Measurements from ENCODE around the gene SMARCD1. TPM values are rescaled to one million over a fixed set of nuclear protein-coding genes. Genes with fewer than 3 reads are reported as not detected.

SMARCD1 gene
- total and polyA plus RNA-seq, 9 of the 15 experiments (the other 6 are each of a cell fraction or from before 2014, with no cell fraction given): 0.86 to 91.7 (median 48.0) TPM

- 5% methylated on average over 7 of the region's 7 CpGs for WGBS (ENCODE audit: insufficient coverage, low coverage, missing lambda C conversion rate)
- Histone ChIP-seq H3K9ac (ENCODE audit: insufficient read depth in 1 of 2, low read depth in 2 of 2, low read length in 2 of 2) (no peak overlapping the region), H3K4me2 (ENCODE audit: insufficient read depth, low read length) (peak overlapping the region; percentile 45; the same call in 1 of the 2 replicates), H3K27me3 (ENCODE audit: control insufficient read depth in 2 of 2, insufficient read depth in 2 of 2, low read length in 2 of 2) (peaks cover 3 to 16% of the 10 kb centered on the region in 2 experiments; a peak in 2 of 5 replicates), H3K27ac (ENCODE audit: extremely low read depth, low read depth, low read length) (no peak overlapping the region), H3K9me1 (ENCODE audit: control insufficient read depth, insufficient read depth, low read length) (no peaks in the 10 kb centered on the region), H3K36me3 (ENCODE audit: control insufficient read depth, insufficient read depth, low read length) (no peaks in the 10 kb centered on the region), H4K20me1 (replicated peaks; ENCODE audit: control insufficient read depth, insufficient read depth, low read length) (peaks cover 6% of the 10 kb centered on the region; the same call in 1 of the 2 replicates), H2AFZ (ENCODE audit: low read depth, low read length) (no peak overlapping the region), H3K79me2 (ENCODE audit: control insufficient read depth, insufficient read depth, low read length) (no peaks in the 10 kb centered on the region), H3K4me3 (no peak overlapping the region), H3K9me3 (replicated peaks; ENCODE audit: control insufficient read depth, insufficient read depth, low read depth, low read length) (no peaks in the 10 kb centered on the region), H3K4me1 (replicated peaks in 1 of 2; ENCODE audit: control insufficient read depth in 2 of 2, insufficient read depth in 2 of 2, low read length in 2 of 2) (peaks cover 30 to 39% of the 10 kb centered on the region in 2 experiments)
- DNase-seq (ENCODE audit: extremely low read depth in 1 of 4, low spot score in 3 of 4): peak in 3 of 4 experiments; percentile 37 to 78 (median 63)
- POLR2A ChIA-PET: interaction anchor here (0.6 to 1.0 kb wide), 3 partner anchors 8 to 71 kb away, joined by 3 to 5 read pairs (median 4); no protein-coding TSS in a partner anchor
- CTCF ChIA-PET (ENCODE audit: low intra/inter-chr PET ratio): no interaction called here
- ATAC-seq: peak; percentile 48
- no TSS peak for BruUV-seq (replicated peaks)
- FAIRE-seq: peak; percentile 88
- in situ Hi-C loops (cut with MboI): no loop called here
- intact Hi-C loops (cut with micrococcal nuclease): no loop called here
- TF ChIP-seq LCOR (CRISPR knock-in tag; IDR thresholded peaks at IDR 0.05) (peak; percentile 42; the same call in 1 of the 2 replicates), DPF2 (IDR thresholded peaks at IDR 0.05) (peak; percentile 71), HES1 (IDR thresholded peaks at IDR 0.05; ENCODE audit: low read depth) (peak; percentile 84), RERE (CRISPR knock-in tag; IDR thresholded peaks at IDR 0.05; ENCODE audit: borderline replicate concordance) (no peak), CBFA2T3 (IDR thresholded peaks at IDR 0.05) (peak; percentile 85), ARID1B (IDR thresholded peaks at IDR 0.05) (peak; percentile 85), ATF1 (CRISPR knock-in tag; IDR thresholded peaks at IDR 0.05) (no peak), ATF1 (tag; IDR thresholded peaks at IDR 0.05) (peak; percentile 50), ZNF584 (CRISPR knock-in tag; IDR thresholded peaks at IDR 0.05; ENCODE audit: low read depth) (0 out of 2 replicates have a peak, but pooled peaks have one; percentile 53), SMARCA4 (IDR thresholded peaks at IDR 0.05) (peak; percentile 56; the same call in 1 of the 2 replicates), PML (IDR thresholded peaks at IDR 0.05; ENCODE audit: low read length) (peak; percentile 65), NCOR1 (IDR thresholded peaks at IDR 0.05) (peak; percentile 53), TAF7 (tag; IDR thresholded peaks at IDR 0.05) (no peak), ATF7 (IDR thresholded peaks at IDR 0.05) (0 out of 2 replicates have a peak, but pooled peaks have one; percentile 24), CTBP1 (IDR thresholded peaks at IDR 0.05; ENCODE audit: borderline replicate concordance) (peak; percentile 48; the same call in 1 of the 2 replicates), RBM39 (optimal IDR thresholded peaks at IDR 0.05; ENCODE audit: low read depth, low read length) (no peak), DDX20 (tag; IDR thresholded peaks at IDR 0.05; ENCODE audit: low read depth) (no peak), KDM1A (IDR thresholded peaks at IDR 0.05) (peak; percentile 32 to 45; a peak in 2 of 4 replicates), EP300 (IDR thresholded peaks at IDR 0.05; ENCODE audit: low read length) (peak; percentile 74), TEAD4 (IDR thresholded peaks at IDR 0.05; ENCODE audit: low read length) (peak; percentile 92), TEAD4 (CRISPR knock-in tag; IDR thresholded peaks at IDR 0.05; ENCODE audit: borderline replicate concordance) (no peak)
Observed at GRCh38 chr12:50047693-50048250, 37.4 kb upstream of the SMARCD1 start.

Measured in K562 (cell line).